GM18526 (cell line): ENCODE results near the gene BATF3.

Experiments used
- POLR2A ChIP-seq: IDR thresholded peaks from 3 replicates; pipeline ENCODE4 v1.6.1; 2011; ENCODE audit not compliant: insufficient read length; ENCODE audit errors: extremely low read depth

Gene BATF3

GRCh38 chr1:212699625-212700222 lies at the start of gene BATF3:
Gene BATF3, minus strand, starts transcription at chr1:212699840. Its CDS starts 78 bp downstream, at chr1:212699762.
- peak; percentile 11 for TF ChIP-seq POLR2A

- no peak for TF ChIP-seq POLR2A
Observed at GRCh38 chr1:212746546-212746945, 46.9 kb upstream of the BATF3 start.

- no peak for TF ChIP-seq POLR2A
Observed at GRCh38 chr1:212745303-212745702, 45.7 kb upstream of the BATF3 start.

GRCh38 chr1:212743901-212744475 lies 44.3 kb upstream of the BATF3 start:
- TF ChIP-seq POLR2A: no peak

GRCh38 chr1:212738330-212738729 lies 38.7 kb upstream of the BATF3 start:
- no peak for TF ChIP-seq POLR2A

GRCh38 chr1:212737559-212737958 lies 37.9 kb upstream of the BATF3 start:
- no peak for TF ChIP-seq POLR2A

- TF ChIP-seq POLR2A: no peak
Observed at GRCh38 chr1:212733109-212733508, 33.5 kb upstream of the BATF3 start.

- no peak for TF ChIP-seq POLR2A
Observed at GRCh38 chr1:212731630-212732029, 32.0 kb upstream of the BATF3 start.

- no peak for TF ChIP-seq POLR2A
Observed at GRCh38 chr1:212728606-212729005, 29.0 kb upstream of the BATF3 start.

GRCh38 chr1:212727386-212728181 lies 27.9 kb upstream of the BATF3 start:
- no peak for TF ChIP-seq POLR2A

- no peak for TF ChIP-seq POLR2A
Observed at GRCh38 chr1:212722270-212722957, 22.8 kb upstream of the BATF3 start.

GRCh38 chr1:212721388-212722247 lies 22.0 kb upstream of the BATF3 start:
- TF ChIP-seq POLR2A: no peak

- no peak for TF ChIP-seq POLR2A
Observed at GRCh38 chr1:212719633-212720032, 20.0 kb upstream of the BATF3 start.

GRCh38 chr1:212718499-212718898 lies 18.9 kb upstream of the BATF3 start:
- no peak for TF ChIP-seq POLR2A

- TF ChIP-seq POLR2A: no peak
Observed at GRCh38 chr1:212716161-212716560, 16.5 kb upstream of the BATF3 start.
